G401.6 (cell line): ENCODE measurements around the gene VAMP3.
"Not testable (repeated sequence)": the region's sequence is repeated elsewhere in the genome, so short reads cannot be mapped to it uniquely, and the experiment has no call there.

Experiments
- FAIRE-seq: peaks from 2 replicates; lab custom pipeline; 2012; peaks lifted over from hg19 to GRCh38; lab: Jason Lieb, UNC

Gene VAMP3

DNA sequence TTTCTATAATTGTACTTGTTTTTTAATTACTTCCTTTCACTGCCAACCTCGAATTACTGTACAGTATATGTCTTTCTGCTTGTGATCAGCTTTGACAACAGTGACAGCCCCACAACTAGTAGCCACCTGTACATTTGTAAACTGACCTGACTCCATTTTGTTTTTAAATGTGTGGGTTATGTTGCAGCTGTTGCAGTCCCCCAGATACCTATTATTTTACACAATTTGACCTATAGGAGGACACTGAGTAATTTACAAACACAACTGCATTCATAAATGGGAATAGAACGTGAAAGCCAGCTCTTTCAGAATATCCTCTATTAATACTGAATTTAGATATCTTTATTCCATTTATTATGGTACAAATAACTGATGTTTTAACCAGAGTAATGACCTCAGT is 2.5 kb upstream of the VAMP3 start:
- no peak for FAIRE-seq

DNA sequence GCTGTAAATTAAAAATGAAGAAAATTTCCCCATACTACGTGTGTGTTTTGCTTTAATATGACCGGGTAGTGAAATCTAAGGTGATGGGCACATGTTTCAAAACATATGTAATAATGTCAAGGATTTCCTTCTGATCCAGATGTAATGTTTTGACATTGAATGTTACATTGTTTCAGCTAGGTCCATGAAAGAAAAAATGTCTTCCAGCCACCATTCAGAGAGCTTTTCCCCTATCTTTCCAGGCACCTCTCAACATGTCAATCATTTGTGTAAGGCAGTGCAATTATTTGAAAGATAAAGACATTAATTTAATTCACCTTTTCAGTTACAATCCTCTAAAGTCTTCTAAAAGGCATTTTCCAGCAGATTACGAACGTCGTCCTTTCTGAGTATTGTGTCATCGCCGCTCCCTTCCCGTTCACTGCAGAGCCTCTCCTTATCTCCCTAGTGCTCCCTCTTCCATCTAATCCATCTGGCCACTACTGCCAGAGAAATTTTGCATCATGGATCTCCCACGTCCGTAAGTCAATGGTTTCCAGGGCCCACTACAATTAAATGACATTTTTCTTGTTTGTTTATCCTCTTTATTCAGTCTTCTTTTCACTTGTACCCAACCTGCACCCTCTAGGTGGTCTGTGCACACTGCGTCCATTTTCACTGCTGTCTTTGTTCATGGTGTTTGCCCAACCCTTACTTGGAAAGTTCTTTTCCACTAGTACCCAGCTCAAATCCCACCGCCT is 1.3 kb upstream of the VAMP3 start:
- no peak for FAIRE-seq

DNA sequence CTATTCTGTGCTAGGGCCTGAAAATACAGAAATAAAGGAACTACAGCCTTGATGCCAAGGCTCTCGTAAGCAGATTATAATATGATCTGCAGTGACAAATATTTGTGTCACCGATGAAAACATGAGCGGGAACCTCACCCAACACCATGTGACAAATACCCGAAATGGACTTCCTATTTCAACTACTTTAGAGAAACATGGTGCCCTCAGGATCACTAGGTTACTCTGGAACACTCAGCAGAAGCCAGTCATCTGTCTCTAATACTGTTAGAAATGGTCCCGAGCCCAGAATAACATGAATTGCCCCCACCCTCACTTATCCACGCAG is 463 bp upstream of the VAMP3 start:
- no peak for FAIRE-seq

DNA sequence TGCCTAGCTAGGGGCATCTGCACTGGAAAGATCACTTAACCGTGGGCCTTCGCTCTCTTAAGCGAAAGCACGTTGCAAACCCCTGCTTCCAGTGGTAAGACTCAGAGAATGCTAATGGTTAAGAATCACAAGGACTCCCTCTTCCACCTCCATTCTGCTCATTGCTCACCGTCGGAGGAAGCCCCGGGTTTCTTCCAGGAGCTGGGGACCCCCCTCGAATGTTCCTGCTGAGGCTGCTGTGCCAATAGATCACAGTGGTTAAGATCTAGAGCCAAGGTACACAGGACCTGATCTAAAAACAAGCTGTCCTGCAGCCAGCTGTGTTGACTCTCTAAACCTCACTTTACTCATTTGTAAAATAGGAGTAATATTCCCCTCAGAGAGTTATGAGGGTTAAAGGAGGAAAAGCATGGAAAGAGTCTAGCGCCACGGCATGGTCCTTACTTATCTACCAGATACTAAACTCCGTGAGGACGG is 765 bp downstream of the VAMP3 start:
- no peak for FAIRE-seq

DNA sequence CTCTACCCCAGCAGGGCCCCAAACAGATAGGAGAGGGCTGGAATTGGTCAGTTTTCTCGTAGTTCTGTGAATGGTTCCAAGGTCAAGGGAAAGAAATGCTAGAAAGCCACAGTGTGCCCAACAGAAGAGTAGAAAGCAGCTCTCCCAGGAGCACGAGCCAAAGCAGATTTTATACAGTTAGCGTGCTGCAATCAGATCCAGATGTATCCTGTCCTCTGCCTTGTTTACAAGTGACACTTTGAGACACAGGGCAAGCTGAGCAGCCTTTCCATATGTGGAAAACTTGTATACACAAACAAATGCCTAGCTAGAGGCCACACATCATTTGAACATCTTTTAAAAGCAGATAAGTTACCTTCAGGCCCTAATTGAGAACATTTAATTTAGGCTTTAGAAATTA is 6.5 kb downstream of the VAMP3 start:
- FAIRE-seq = no peak

DNA sequence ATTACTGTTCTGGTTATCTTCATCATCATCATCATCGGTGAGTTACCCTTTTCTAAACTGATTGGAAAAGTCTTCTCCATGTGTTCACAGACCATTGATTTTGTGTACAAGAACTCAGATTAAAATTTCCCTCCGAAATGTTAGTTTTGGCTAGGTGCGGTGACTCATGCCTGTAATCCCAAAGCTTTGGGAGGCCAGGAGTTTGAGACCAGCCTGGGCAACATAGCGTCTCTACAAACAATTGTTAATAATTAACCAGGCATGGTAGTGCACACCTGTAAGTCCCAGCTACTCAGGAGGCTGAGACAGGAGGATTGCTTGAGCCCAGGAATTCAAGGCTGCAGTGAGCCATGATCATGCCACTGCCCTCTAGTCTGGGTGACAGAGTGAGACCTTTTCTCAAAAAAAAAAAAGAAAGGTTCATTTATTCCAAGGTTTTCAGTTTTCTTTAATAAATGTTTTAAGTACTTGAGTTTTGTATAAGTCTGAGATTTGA is 7.1 kb downstream of the VAMP3 start:
- no peak for FAIRE-seq

DNA sequence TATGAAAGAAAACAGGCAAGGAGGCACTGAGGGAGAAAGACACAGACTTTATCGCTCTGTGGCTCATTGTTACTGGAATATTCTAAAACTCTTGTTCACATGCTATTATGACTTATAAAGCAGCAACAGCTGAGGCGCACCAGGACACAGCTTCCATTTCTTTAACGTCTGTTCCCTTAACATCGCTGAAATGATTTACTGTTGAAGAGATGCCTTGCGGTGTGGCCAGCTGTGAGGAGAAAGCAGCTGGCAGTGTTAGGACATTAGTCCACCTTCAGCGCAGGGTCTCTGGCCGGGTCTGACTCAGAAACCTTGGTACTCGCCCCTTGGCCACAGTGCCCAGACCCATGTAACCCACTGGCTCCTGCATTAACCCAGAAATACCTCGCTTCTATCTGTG is 9.9 kb downstream of the VAMP3 start:
- FAIRE-seq = no peak

DNA sequence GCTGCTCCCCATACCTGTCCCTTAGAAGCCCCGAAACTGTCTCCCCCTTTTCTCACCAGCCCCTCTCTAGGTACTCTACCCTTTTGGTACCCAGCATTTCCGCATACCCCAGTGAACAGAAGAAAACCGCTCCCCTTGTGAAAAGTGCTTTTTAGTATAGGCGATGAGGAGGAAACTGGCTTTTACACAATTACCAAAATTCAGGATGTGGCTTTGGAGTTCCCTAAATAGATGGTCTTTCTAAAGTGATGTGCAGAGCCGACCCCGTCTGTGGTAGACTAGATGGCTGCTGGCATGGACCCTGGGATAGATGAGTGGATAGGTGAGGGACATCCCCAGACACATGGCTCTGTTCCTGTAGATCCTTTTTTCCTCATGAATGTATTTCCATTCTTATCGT is 10.4 kb downstream of the VAMP3 start:
- no peak for FAIRE-seq

DNA sequence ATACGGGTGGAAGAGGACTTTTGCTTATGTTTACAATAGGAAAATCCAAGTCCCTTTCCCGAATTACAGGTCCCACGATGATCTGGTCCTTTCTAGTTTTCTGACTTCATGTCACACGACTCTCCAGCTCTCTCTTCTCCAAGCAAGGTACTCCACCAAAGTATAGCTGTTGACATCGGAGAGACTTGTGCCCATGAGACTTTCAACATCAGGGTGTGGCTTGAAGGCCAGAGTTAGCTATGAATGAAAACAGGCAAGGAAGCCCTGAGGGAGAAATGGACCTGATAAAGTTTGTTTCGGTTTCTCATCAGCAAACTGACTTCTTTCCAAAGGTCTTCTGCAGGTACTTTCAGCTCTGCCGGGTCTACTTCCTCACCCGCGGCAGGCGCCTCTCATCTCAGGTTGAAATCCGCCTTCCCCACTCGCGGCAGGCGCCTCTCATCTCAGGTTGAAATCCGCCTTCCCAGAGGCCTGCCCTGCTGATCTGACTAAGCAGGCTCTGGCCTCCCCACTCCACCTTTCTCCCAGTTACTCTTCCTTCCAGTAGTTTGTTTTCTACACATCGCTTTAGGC is 10.9 kb downstream of the VAMP3 start:
- FAIRE-seq = no peak

DNA sequence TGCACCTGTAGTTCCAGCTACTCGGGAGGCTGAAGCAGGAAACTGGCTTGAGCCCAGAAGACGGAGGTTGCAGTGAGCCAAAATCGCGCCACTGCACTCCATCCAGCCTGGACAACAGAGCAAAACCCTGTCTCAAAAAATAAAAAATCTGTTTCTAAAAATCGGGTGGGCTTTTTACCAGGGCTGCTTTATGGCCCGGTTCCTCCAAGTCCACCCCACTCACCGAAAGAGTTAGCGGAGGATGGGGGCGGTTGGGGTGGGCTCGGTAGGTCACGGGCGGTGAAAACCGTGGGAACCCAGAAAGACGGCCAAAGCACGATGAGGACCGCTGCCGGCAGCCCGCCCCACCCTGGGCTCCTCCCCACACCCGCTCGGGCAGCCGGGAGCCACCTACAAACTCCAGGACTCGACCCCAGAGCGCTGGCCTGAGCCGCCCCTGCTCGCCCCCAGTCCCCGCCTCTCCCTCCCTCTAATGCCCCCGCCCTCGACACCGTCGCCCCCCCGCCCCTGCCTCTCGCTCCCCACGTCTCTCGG is 12.1 kb downstream of the VAMP3 start:
- FAIRE-seq = no peak

DNA sequence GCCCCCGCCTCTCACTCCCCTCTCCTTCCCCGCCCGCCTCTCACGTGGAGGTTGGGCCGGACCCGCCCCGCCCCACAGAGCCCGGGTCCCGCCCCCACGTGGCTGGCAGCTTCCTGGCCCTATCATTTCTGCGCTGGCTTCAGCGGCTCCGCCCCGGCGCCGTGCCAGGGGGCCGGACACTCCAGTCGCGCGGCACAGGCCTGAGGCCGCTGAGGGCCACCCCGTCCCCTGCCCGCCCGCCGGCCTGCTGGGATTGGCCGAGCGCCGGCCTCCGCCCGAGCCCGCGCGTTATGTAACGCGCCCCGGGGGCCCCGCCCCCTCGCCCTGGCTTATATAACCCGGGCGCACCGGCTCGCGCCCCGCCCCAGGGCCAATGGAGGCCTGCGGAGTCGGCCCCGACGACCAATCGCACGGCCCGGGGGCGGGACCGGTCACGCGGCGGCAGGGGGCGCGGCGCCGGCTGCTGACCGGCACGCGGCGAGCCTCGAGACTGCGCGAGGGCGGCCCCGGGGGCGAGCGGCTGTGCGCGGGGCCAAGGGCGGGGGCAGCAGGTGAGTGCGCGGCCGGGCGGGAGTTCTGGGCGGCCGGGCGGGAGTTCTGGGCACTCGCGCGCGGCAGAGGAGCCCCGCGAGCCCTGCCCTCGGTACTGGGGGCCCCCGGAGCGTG is 12.9 kb downstream of the VAMP3 start, which contains the start of gene PER3:
Gene PER3 (plus strand): TSS at position 466 of the 666 bp plus-strand sequence. CDS start 587 bp downstream, outside the sequence.
- FAIRE-seq = no peak

DNA sequence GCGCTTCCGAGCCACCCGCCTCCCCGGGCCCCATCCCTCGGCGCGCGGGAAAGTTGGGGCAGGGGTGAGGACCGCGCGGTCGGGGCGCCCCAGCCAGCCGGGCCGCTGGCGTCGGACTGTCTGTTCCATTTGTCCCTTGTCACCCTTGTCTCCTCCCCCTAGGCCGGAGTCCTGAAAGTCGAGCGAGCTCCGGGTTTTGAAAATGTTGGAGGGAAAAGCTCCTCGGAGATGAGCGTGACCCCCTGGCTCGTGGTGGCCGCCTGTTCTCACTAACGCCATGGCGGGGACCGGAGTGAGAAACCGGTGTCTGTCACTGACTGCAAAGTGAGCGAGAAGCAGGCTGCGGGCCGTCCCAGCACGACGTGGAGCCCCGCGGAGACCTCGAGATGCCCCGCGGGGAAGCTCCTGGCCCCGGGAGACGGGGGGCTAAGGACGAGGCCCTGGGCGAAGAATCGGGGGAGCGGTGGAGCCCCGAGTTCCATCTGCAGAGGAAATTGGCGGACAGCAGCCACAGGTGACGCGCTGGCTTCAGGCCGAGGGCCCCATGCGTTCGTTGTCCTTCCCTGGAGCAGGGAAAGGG is 13.5 kb downstream of the VAMP3 start:
- no peak for FAIRE-seq

DNA sequence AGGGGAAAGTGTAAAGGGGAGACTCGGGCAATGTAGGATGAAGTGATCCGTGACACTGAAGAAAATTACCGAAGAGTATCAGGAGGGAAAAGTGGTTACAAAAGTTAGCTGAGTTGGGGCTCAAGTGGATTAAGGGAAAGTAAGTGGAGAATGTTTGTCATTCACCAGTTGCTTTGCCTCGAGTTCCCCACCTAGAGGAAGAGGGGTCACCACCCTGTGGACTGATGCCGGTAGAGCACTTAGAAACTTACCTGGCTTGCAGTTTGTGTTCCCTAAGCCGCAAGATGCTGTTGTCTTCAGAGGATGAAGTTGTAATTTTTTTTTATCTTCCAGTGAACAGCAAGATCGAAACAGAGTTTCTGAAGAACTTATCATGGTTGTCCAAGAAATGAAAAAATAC is 14.0 kb downstream of the VAMP3 start:
- FAIRE-seq = no peak

DNA sequence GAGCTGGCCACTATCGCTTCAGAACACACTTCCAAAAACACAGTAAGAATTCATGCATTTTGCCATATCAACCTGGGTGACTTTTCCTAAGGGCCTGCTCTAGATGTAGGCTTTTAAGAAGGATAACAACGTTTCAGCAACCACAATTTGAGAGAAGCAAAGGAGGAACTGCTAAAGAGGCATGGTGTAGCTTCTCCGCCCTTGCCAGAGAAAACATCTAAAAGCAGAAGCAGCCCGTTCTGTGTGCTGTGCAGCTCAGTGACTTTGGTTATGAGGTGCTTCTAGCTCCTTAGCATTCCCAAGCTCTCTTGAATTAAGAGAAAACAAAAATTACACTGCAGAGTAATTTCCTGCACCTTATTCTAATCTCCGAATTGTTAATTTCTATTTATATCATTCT is 15.7 kb downstream of the VAMP3 start:
- no peak for FAIRE-seq

DNA sequence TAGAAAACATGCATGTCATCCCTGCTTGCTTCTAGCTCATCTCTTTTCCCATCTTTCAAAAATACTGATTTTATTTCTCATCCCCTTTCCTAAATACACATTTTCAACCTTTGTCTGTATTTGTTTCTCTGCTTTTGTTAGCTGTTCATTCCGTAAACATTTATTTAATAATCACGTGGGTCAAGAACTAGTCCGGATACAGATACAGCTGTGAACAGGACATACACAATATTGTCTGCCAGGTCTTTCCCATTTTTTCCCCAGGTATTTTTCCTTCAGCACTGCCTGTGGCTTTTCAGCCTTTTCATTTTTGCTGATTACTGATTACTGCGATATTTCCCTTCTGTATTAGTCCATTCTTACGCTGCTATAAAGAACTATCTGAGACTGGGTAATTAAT is 18.7 kb downstream of the VAMP3 start:
- no peak for FAIRE-seq

DNA sequence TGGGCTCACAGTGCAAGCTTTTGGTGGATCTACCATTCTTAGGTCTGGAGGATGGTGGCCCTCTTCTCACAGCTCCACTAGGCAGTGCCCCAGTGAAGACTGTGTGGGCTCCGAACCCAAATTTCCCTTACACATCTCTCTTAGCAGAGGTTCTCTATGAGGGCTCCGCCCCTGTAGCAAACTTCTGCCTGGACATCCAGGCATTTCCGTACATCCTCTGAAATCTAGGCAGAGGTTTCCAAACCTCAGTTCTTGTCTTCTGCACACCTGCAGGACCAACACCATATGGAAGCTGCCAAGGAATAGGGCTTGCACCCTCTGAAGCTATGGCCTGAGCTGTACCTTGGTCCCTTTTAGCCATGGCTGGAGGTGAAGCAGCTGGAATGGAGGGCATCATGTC is 19.9 kb downstream of the VAMP3 start:
- not testable (repeated sequence) for FAIRE-seq

DNA sequence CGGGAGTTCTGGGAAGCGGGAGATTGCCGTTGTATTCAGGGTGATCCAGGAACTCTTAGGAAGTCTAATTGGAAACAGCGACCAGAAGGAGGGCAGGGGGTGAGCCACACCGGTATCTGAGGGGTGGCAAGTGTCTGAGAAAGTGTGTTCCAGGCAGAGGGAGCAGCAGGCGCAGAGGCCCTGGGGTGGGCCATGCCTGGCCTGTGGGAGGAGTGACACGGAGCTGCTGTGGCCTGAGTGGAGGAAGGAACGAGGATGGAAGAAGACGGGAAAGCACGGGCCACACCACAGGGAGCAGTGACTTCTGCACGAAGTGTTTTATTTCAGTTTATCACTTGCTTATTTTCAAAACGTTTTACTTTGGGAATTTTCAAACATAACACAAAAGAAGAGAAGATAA is 24.3 kb downstream of the VAMP3 start:
- FAIRE-seq = no peak

DNA sequence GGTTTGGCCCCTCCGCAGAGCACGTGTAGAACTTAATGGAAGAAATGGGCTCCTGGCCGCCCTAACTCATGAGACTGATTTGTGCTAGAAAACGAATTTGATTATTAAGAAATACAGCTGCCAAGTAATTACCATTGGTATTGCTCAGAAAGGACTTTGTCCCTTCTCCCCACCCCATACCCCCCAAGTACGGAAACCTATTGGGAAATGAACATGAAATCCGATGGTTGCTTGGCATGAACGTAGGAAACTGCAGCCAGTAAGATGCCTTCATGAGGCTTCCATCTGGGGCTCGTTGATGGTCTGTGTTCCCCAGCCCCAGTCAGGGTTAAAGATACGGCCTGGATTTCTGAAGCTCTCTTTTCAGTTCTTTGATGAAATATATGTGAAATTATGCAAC is 34.4 kb downstream of the VAMP3 start:
- no peak for FAIRE-seq

DNA sequence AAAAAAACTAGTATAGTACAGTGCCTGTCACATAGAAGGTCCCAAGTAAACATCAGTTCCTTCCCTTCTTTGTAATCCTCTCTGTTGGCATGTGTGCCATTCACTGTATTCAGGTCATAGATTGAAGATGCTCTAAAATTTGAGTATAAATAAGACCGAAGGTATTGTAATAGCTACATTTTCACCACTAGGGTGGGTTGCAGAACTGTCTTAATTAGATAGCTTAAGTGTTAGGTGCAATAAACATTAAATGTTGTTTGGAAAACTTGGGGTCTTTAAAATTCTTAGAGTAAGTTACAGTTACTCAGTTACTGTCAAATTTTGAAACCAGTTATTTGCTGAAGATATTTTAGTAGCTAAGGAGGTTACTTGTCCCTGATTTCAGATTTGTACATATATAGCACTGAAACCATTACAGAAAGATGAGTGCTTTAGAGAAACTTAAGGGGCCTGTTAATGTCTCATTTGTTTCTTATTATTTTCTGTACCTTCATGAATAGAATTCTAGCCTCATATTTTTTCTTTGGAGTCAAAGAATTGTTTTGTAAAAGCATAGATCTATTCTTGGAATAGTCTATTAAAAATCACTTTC is 37.3 kb downstream of the VAMP3 start:
- peak; percentile 66 for FAIRE-seq

DNA sequence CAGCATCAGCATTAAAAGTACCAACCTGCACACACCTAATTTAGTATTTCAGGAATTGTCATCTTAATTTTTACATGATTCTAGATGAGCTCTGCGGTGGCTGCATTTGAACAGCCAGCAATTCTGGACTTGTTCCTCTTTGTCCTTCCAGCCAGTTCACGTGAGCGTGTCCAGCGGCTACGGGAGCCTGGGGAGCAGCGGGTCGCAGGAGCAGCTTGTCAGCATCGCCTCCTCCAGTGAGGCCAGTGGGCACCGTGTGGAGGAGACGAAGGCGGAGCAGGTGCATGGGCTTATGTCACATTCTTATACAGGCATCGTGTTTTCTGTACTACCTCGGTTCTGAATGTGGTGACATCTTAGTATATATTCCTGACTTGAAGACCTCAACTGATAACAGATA is 38.6 kb downstream of the VAMP3 start:
- no peak for FAIRE-seq

DNA sequence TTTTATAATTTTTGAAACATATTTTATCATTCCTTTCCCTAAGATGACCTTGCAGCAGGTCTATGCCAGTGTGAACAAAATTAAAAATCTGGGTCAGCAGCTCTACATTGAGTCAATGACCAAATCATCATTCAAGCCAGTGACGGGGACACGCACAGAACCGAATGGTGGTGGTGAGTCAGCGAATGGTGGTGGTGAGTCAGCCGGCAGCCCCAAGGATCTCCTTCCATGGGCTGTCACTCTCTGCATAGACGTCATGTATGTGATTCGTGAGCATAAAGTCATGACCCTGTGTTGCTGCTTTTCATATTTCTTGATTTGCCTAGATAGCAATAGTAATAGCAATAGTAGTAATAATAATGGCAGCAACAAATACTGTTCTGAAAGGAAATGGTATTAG is 39.3 kb downstream of the VAMP3 start:
- no peak for FAIRE-seq

DNA sequence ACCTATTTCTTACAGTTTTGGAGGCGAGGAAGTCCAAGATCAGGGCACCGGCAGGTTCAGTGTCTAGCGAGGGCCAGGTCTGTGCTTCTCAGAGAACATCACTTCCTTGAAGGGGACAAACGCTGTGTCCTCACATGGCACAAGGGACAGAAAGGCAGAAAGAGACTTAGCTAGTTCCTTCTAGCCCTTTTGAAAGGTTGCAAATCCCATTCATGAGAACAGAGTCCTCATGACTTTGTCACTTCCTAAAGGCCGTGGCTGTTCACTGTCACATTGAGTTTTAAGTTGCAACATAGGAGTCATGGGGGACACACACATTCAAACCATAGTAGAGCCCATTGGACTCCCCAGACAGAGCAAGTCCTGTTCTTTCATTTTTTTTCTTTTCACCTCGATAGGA is 40.4 kb downstream of the VAMP3 start:
- no peak for FAIRE-seq
